Stimulated activated CD4-positive, alpha-beta T cell treated with anti-CD3 and anti-CD28 coated beads, Interleukin-12 subunit alpha, Interleukin-12 subunit beta, amount 100 ng/mL, for 48 hours (primary cell): Measurements from ENCODE around the gene SLC17A9.

Experiments
- DNase-seq, 3 donors: peaks; one replicate each; pipeline ENCODE4 v3.0.0-alpha.2; 2020; ENCODE audit warnings: low read depth in 2 of 3, low spot score in 1 of 3

SLC17A9 gene

DNA sequence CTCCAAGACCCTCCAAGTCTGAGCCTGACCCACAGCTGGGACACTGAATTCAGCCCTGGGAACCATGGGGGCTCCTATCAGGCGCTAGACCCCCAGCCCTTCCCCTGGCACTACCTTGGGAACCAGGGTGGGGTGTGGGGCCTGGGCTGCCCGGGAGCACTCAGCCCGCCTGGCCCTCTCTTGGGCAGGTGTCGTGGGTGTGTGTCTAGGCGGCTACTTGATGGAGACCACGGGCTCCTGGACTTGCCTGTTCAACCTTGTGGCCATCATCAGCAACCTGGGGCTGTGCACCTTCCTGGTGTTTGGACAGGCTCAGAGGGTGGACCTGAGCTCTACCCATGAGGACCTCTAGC lies 14.6 kb downstream of the SLC17A9 start:
- DNase-seq, result no peak

- DNase-seq, result no peak
These were observed 15.3 kb downstream of the SLC17A9 start for GRCh38 chr20:62967628-62968351.

- DNase-seq, result no peak
These were observed 16.1 kb downstream of the SLC17A9 start for GRCh38 chr20:62968378-62969178.

- DNase-seq, result no peak
These were observed 16.8 kb downstream of the SLC17A9 start for GRCh38 chr20:62969179-62969760.

DNA sequence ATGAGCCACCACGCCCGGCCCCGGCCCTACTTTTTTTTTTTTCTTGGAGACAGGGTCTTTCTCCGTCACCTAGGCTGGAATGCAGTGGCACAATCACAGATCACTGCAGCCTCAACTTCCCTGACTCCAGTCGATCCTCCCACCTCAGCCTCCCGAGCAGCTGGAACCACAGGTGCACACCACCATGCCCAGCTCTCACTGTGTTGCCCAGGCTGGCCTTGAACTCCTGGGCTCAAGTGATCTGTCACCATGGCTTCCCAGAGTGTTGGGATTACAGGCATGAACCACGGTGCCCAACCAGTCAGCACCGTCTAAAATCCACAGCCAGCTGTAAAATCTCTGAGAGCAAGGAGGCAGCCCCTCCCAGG lies 17.4 kb downstream of the SLC17A9 start:
- DNase-seq, result no peak

GRCh38 chr20:62970307-62971210 lies 18.1 kb downstream of the SLC17A9 start:
- DNase-seq, result no peak

GRCh38 chr20:62971211-62971949 lies 18.9 kb downstream of the SLC17A9 start:
- no peak for DNase-seq

GRCh38 chr20:62971950-62972844 lies 19.7 kb downstream of the SLC17A9 start:
- DNase-seq, result peak; percentile 81 to 88 (median 83)

DNA sequence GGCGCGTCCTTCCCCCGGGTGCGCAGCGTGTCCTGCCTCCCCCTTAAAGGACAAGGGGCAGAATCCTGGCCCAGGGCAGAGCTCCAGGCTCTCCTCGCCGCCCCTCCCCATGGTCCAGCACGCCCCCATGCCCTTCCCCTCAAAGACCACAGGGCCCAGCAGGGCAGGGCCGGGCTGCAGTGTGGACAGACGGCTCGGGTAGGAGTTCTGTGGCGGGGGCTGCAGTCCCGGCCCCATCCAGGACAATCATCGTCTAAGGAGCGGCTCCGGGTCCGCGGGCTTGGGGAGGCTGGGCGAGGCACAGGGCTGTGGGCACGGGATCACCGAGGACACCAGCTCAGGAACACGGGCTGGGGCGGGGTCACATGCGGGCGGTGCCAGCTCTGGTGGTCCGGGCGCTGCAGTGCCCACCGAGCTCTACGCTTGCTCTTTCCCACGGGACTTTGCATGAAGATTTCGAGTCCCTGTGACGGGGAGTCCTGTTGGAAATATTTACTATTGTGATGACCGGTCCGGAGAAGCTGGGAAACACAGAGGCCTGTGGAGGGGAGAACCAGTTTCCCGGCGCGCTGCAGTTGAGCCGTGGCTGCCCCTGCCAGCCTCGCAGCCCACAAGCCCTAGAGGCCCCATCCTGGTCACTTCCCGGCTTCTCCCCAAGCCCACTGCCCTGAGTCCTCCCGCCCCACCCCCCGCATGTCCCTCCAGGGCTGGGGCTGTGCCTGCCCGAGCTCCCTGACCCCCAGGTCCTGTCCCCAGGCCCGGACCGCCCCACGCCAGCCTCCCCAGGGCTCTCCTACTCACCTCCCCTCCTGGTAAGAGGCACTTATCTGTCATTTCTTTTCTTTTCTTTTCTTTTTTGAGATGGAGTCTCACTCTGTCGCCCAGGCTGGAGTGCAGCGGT lies 20.6 kb downstream of the SLC17A9 start:
- DNase-seq, result no peak

DNA sequence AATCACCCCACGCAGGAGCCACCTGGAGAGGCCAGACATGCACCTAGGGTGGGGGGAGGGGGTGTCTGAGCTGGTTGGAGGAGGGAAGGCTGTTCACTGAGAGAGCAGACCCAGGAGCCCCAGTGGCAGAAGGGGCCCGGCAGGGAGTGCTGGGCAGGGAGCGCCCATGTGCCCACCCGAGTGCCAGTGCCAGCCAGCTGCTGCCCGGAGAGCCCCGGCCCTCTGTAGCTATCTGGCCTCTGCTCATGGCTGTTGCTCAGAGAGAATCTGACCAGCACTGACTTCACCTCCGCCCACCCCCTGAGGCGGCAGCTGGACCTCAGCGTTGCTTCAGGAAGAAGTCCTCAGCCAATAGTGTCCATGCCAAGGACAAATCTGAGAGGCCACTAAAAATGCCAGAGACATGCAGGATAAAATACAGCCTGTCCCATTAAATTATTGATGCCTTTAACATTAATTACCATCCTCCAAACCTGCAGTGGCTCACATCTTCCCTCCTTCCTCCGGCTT lies 22.8 kb downstream of the SLC17A9 start:
- DNase-seq, result no peak

- no peak for DNase-seq
These were observed 23.5 kb downstream of the SLC17A9 start for GRCh38 chr20:62975812-62976508.

- DNase-seq, result no peak
These were observed 24.4 kb downstream of the SLC17A9 start for GRCh38 chr20:62976886-62977285.

DNA sequence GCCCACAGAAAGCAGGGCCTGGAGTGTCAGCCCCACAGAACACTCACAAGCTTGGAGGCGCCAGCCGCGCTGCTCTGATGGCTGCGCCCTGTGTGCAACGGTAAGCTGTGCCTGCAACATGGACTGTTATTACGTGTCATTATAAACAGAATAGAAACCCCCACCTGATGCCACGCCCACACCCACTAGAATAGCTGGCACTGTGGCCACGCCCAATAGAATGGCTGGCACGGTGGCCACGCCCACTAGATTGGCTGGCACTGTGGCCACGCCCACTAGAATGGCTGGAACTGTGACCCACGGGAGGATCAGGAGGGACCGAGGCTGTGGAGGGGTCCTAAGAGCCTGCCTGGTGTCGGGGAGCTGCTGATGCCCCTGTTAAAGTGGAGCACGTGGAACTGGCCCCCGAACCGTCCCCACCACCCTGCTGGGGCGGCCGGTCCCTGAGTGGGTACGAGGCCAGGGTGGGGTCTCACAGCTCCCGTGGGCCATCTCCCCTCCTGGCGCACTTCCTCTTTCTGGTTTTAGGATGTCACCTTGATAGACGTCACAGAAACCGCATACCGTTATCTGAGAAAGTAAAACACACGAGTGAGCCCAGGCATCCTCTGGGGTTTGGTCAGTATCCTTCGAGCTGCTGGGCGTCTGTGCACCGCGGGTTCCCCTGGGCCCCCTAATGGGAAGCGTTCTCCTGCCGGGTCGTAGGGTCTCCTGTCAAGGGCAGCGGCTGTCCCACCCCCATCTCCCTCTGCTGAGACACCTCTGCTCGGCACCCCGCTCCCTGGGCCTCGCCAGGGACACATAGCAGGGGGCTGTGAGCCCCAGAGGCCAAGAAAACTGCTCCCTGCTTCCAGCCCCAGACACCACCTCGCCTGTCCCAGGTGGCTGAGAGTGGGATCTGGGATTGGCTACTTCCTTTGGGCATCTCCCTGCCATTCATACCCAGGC lies 25.4 kb downstream of the SLC17A9 start:
- peak; percentile 53 to 61 (median 61) for DNase-seq

GRCh38 chr20:62978561-62978943 lies 26.0 kb downstream of the SLC17A9 start:
- no peak for DNase-seq

DNA sequence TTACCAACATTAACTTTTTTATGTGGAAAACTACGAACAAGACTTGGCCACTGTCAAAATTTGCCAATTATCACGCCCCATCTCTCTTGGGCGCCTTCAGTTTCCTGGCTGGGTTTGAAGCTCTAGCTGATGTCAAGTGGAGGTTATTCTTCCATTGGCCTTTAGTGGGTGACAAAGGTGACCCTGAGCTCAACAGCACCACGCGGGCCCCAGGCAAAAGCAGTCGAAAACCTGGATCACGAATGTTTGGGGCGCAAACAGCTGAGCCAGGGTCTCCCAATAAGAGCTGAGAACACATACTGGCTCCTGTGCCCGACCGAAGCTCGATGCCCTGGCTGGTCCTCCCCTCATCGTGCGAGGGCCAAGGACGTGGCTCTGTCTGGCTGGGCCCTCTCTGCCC lies 26.8 kb downstream of the SLC17A9 start:
- DNase-seq, result no peak

- no peak for DNase-seq
These were observed 27.4 kb downstream of the SLC17A9 start for GRCh38 chr20:62979876-62980373.
